ENCODE data around the gene CNTN2.

The CNTN2 gene

GRCh38 chr1:205066141-205066818, 23.3 kb downstream of the CNTN2 start:
- DNase-seq (ENCODE audit: insufficient read length), result no peak
- TF ChIP-seq POLR2A (IDR thresholded peaks at IDR 0.05; ENCODE audit: low read depth, low read length), result no peak
- TF ChIP-seq POLR2AphosphoS5 (IDR thresholded peaks at IDR 0.05; ENCODE audit: low read depth, low read length), result no peak
- TF ChIP-seq TAF1 (IDR thresholded peaks at IDR 0.05; ENCODE audit: borderline replicate concordance, low read depth, low read length), result no peak
- no peak for FAIRE-seq

DNA sequence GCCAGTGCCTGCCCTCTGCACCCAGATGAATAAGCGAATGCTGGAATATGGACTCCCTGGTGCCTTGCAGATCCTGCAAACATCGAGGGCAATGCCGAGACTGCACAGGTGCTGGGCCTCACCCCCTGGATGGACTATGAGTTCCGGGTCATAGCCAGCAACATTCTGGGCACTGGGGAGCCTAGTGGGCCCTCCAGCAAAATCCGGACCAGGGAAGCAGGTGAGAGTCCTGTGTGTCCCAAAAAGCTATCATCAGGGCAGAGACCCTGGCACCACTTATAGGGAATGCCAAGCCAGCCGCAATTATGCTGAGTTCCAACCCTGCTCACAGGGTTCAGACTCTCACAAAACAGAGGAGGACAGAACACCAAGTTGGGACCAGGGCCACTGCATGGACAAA, 24.0 kb downstream of the CNTN2 start:
- TF ChIP-seq POLR2AphosphoS5 (IDR thresholded peaks at IDR 0.05; ENCODE audit: low read depth, low read length) (no peak), POLR2A (IDR thresholded peaks at IDR 0.05; ENCODE audit: low read depth, low read length) (no peak), TAF1 (IDR thresholded peaks at IDR 0.05; ENCODE audit: borderline replicate concordance, low read depth, low read length) (no peak)
- DNase-seq (ENCODE audit: insufficient read length) (no peak), FAIRE-seq (no peak)

DNA sequence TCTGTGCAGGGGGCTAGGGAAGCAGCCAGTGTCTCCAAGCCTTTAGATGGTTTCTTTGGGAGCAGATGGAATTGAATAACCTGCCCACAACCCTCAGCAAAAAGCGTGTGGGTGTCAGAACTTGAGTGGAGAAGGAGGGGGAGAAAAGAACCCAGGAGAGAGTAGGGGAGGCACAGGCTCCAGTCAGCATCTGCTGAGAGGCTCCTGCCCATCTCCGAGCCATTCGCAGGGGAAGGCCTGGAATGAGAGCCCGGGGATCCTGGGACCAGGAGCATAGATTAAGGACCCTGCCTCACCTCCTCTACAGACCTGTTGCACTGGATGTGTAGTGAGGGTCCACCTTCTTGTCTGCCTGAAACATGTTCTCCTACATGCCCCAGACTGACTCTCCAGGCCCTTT, 25.0 kb downstream of the CNTN2 start:
- FAIRE-seq, result no peak
- DNase-seq (ENCODE audit: insufficient read length), result no peak
- no peak for TF ChIP-seq TAF1 (IDR thresholded peaks at IDR 0.05; ENCODE audit: borderline replicate concordance, low read depth, low read length)
- TF ChIP-seq POLR2AphosphoS5 (IDR thresholded peaks at IDR 0.05; ENCODE audit: low read depth, low read length), result no peak
- no peak for TF ChIP-seq POLR2A (IDR thresholded peaks at IDR 0.05; ENCODE audit: low read depth, low read length)

DNA sequence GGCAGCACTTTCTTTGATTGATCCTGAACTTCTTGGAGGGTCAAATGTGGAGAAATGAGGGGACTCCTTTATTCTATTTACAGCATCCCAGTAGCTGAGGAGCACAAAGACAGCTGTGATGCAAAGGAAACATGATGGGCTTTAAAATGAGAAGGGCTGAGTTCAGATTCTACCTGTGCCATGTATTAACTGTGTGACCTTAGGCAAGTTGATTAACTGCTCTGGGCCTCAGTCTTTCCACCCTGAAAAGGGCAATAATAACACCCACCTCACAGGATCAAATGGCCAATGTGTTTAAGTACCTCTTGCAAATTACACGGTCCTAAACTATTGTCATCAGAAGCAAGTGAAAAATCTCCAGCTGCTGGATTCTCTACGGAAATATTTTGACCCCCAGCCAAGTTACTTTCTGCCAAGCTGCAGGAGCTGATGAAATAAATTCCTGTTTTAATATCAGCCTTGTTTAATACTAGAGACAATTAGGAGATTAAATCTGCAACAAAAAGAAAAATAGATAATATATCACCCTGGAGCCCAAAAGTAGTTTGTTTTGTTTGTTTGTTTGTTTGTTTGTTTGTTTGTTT, 25.5 kb downstream of the CNTN2 start:
- FAIRE-seq (no peak), DNase-seq (ENCODE audit: insufficient read length) (no peak)
- TF ChIP-seq TAF1 (IDR thresholded peaks at IDR 0.05; ENCODE audit: borderline replicate concordance, low read depth, low read length), result no peak
- no peak for TF ChIP-seq POLR2AphosphoS5 (IDR thresholded peaks at IDR 0.05; ENCODE audit: low read depth, low read length)
- no peak for TF ChIP-seq POLR2A (IDR thresholded peaks at IDR 0.05; ENCODE audit: low read depth, low read length)

DNA sequence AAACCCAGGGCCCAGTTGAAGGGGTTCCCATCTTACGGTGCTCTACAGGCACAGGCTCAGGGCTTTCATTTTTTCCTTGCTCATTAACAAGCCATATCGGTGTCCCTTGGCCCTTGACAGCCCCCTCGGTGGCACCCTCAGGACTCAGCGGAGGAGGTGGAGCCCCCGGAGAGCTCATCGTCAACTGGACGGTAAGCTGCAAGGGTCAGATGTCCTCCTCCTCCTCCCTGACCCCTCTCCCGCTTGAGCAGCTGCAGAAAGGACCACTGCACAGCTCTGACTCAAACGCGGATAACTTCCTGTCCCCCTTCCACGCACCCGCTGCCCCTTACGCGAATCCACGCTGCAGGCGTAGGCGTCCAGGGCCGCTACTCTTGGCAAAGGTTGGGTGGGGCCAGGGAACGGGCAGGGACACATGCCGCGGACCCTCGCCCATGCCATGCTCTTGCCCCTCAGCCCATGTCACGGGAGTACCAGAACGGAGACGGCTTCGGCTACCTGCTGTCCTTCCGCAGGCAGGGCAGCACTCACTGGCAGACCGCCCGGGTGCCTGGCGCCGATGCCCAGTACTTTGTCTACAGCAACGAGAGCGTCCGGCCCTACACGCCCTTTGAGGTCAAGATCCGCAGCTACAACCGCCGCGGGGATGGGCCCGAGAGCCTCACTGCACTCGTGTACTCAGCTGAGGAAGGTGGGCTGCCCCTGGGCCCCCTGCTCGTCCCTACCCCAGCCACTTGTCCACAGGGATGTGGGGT, 26.5 kb downstream of the CNTN2 start:
- no peak for DNase-seq (ENCODE audit: insufficient read length)
- no peak for TF ChIP-seq POLR2A (IDR thresholded peaks at IDR 0.05; ENCODE audit: low read depth, low read length)
- TF ChIP-seq POLR2AphosphoS5 (IDR thresholded peaks at IDR 0.05; ENCODE audit: low read depth, low read length), result no peak
- TF ChIP-seq TAF1 (IDR thresholded peaks at IDR 0.05; ENCODE audit: borderline replicate concordance, low read depth, low read length), result no peak
- no peak for FAIRE-seq

DNA sequence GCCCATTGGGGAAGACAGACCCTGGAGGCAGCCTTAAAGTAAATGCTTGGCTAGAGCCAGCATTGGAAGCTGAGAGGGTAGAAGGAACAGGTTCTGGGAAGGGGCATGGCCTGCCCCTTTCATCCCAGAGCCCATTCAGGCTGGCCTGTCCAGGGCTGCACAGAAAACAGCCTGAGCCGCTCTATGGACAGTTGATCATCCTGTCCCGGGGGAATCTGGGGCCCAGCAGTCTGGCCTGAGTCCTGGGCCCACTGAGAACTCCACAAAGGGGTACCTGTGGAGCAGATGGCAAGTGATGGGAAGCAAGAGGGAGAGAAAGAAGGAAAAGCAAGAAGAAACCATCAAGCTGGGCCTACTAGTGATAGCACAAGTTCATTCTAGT, 28.0 kb downstream of the CNTN2 start:
- DNase-seq (ENCODE audit: insufficient read length), result no peak
- TF ChIP-seq POLR2AphosphoS5 (IDR thresholded peaks at IDR 0.05; ENCODE audit: low read depth, low read length), result no peak
- FAIRE-seq, result no peak

- TF ChIP-seq POLR2AphosphoS5 (IDR thresholded peaks at IDR 0.05; ENCODE audit: low read depth, low read length) (no peak), TAF1 (IDR thresholded peaks at IDR 0.05; ENCODE audit: borderline replicate concordance, low read depth, low read length) (no peak), POLR2A (IDR thresholded peaks at IDR 0.05; ENCODE audit: low read depth, low read length) (no peak)
- DNase-seq (ENCODE audit: insufficient read length), result no peak
- FAIRE-seq, result no peak
These were observed 28.8 kb downstream of the CNTN2 start for GRCh38 chr1:205071801-205072200.

- TF ChIP-seq POLR2AphosphoS5 (IDR thresholded peaks at IDR 0.05; ENCODE audit: low read depth, low read length) (no peak), POLR2A (IDR thresholded peaks at IDR 0.05; ENCODE audit: low read depth, low read length) (no peak), TAF1 (IDR thresholded peaks at IDR 0.05; ENCODE audit: borderline replicate concordance, low read depth, low read length) (no peak)
- FAIRE-seq, result no peak
These were observed 29.3 kb downstream of the CNTN2 start for GRCh38 chr1:205072286-205072685.

DNA sequence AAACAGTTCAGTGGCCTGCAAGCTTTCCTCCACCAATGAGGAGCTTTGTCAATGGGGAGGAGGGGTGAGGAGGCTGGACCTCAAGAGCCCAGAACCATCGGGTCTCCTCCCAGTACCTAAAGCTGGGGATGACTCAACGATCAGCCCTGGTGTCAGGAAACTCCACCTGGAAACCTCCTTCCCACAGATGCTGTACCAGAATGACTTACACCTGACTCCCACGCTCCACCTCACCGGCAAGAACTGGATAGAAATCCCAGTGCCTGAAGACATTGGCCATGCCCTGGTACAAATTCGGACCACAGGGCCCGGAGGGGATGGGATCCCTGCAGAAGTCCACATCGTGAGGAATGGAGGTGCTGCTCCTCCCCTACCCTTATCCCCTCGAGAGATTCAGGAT, 29.9 kb downstream of the CNTN2 start:
- TF ChIP-seq TAF1 (IDR thresholded peaks at IDR 0.05; ENCODE audit: borderline replicate concordance, low read depth, low read length), result no peak
- no peak for TF ChIP-seq POLR2AphosphoS5 (IDR thresholded peaks at IDR 0.05; ENCODE audit: low read depth, low read length)
- TF ChIP-seq POLR2A (IDR thresholded peaks at IDR 0.05; ENCODE audit: low read depth, low read length), result no peak
- no peak for FAIRE-seq
- no peak for DNase-seq (ENCODE audit: insufficient read length)

More at GRCh38 chr1:205072286-205072685, 29.3 kb downstream of the CNTN2 start:
- no peak for DNase-seq (ENCODE audit: insufficient read length)

GRCh38 chr1:205073511-205073910, 30.5 kb downstream of the CNTN2 start:
- TF ChIP-seq POLR2AphosphoS5 (IDR thresholded peaks at IDR 0.05; ENCODE audit: low read depth, low read length) (no peak), POLR2A (IDR thresholded peaks at IDR 0.05; ENCODE audit: low read depth, low read length) (no peak), TAF1 (IDR thresholded peaks at IDR 0.05; ENCODE audit: borderline replicate concordance, low read depth, low read length) (no peak)
- DNase-seq (ENCODE audit: insufficient read length) (no peak), FAIRE-seq (no peak)

DNA sequence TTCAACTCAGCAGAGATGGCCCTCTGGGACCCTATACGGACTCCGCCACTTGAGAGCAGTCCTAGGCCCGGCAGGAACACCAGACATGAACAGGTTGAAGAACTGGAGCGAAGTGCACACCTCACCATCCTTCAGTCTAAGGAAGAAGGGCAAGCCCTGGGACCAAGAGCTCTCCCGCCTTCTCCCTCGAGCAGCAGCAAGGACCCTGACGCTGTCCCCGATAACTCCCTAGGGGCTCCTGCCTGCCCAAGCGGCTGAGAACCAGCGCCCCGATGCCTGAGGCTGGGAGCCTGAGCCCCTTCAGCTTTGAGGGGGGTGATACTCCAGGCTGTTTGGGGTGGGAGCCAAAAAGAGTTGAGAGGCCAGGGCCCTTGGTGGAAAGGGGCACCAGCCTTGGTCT, 31.1 kb downstream of the CNTN2 start:
- no peak for DNase-seq (ENCODE audit: insufficient read length)
- no peak for TF ChIP-seq TAF1 (IDR thresholded peaks at IDR 0.05; ENCODE audit: borderline replicate concordance, low read depth, low read length)
- TF ChIP-seq POLR2AphosphoS5 (IDR thresholded peaks at IDR 0.05; ENCODE audit: low read depth, low read length), result no peak
- TF ChIP-seq POLR2A (IDR thresholded peaks at IDR 0.05; ENCODE audit: low read depth, low read length), result no peak
- FAIRE-seq, result no peak

- FAIRE-seq (no peak), DNase-seq (ENCODE audit: insufficient read length) (no peak)
- TF ChIP-seq POLR2AphosphoS5 (IDR thresholded peaks at IDR 0.05; ENCODE audit: low read depth, low read length) (no peak), TAF1 (IDR thresholded peaks at IDR 0.05; ENCODE audit: borderline replicate concordance, low read depth, low read length) (no peak), POLR2A (IDR thresholded peaks at IDR 0.05; ENCODE audit: low read depth, low read length) (no peak)
These were observed 31.5 kb downstream of the CNTN2 start for GRCh38 chr1:205074513-205074912.

All from GM12892 (cell line).